Retinal pigment epithelial cell (primary cell): Measurements from ENCODE around the gene PELI2.

Experiments
- DNase-seq: peaks from one replicate; pipeline ENCODE4 v3.0.0-alpha.2; 2010; ENCODE audit warnings: low read depth
- H3K4me3 ChIP-seq: 2 replicates; pipeline ENCODE4 v1.5.1; 2011; ENCODE audit warnings: mild to moderate bottlenecking, low read length, control low read depth, moderate library complexity
- CTCF ChIP-seq: conservative IDR thresholded peaks from 2 replicates; pipeline ENCODE4 v1.5.1; 2011; ENCODE audit warnings: low read depth, low read length, control low read depth, inconsistent platforms

Gene PELI2

DNA sequence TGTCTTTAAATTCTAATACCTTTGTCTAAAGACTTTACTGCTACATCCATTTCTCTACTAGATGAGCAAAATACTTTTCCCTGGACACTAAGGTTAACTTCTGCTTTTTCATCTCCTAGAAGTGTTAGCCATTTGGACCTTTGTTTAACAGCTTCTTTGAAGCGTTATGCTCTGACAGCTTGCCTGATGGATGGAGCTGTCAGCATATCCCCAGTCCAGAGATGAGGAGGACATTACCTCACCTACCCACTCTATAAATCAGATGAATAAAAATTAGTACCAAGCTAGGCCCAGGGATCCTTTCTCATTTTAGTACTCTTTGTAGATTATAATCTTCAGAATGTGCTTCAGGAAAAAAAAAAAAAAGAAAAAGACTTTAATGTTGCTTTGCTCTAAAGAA lies 222.7 kb downstream of the PELI2 start:
- H3K4me3 ChIP-seq = no peak overlapping the region
- DNase-seq = no peak
- no peak for TF ChIP-seq CTCF

DNA sequence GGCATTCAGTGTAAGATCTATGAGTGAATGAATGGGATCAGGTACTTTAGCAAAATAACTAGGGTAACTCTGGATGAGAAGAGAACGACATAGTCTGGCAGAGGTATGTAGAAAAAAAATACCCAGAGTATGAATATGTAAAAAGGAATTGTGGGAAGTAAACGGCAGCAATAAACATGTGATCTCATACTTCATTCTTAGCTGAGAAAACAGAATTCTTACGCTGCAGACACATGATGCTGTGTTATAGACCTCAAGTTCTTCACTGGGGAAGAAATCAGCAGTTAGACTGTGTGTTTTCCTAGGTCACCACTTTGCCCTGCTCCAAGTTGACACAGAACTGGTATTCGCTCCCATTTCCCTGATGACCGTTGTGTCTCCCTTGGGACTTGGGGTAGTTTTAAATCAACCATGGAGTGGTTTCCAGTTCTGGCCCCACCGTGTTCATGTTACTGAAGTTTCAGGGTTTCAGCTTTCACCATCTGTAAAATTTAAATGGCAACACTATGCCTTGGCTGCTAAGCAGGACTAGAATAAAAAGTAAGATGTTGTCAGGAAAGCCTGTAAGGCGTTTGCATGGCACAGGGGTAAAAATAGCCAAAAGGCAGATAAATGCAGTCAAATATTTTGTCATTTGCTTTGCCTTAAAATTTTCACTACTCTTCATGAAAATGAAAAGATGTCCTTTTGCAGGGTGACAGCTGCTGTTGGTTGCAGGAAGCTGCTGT lies 223.7 kb downstream of the PELI2 start:
- DNase-seq = no peak
- TF ChIP-seq CTCF = no peak
- no peak overlapping the region for H3K4me3 ChIP-seq

DNA sequence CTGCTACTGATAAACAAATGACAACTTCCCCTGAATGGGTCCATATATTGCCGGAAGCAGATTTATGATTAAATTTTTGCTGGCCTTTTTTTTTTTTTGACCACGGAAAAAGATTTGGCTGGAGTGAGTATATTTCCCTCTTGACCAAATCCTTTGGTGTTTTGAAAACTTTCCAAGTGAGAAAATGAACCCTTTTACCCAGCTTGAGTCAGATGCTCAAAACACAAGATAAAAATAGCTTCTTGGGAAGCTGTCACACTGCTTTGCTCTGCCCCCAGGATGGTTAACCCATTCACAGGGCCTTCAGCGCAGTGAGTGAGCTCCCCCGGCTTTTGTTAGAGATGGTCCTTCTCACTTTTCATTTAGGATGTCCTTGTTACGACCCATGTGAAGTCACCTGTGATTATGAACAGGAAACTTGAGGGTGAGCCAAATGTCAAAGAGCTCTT lies 224.3 kb downstream of the PELI2 start:
- H3K4me3 ChIP-seq = no peak overlapping the region
- DNase-seq = no peak
- no peak for TF ChIP-seq CTCF

GRCh38 chr14:56349960-56350359 lies 231.7 kb downstream of the PELI2 start:
- no peak for TF ChIP-seq CTCF
- DNase-seq = no peak
- H3K4me3 ChIP-seq = no peak overlapping the region
